ENCODE data around the gene TBC1D1. TPM values are rescaled to one million over a fixed set of nuclear protein-coding genes. Genes with fewer than 3 reads are reported as not detected.

TBC1D1 gene
- total RNA-seq, 1 experiment from 2014 or later: 97.1 TPM

- no peak for DNase-seq (ENCODE audit: low read depth in 1 of 2, low spot score in 2 of 2)
- H3K4me1 ChIP-seq (replicated peaks): 0 out of 2 replicates have a peak, but pooled peaks cover 5% of the 10 kb centered on the region
Measured at GRCh38 chr4:37924946-37925345, 34.1 kb downstream of the TBC1D1 start.

GRCh38 chr4:37927434-37927833 lies 36.5 kb downstream of the TBC1D1 start:
- Histone ChIP-seq H3K27me3 (replicated peaks) (no peaks in the 10 kb centered on the region), H3K4me1 (replicated peaks) (0 out of 2 replicates have a peak, but pooled peaks cover 5% of the 10 kb centered on the region), H3K4me3 (no peak overlapping the region), H3K36me3 (no peaks in the 10 kb centered on the region), H3K27ac (no peak overlapping the region), H3K9me3 (replicated peaks) (no peaks in the 10 kb centered on the region)
- no peak for DNase-seq (ENCODE audit: low read depth in 1 of 2, low spot score in 2 of 2)

More at GRCh38 chr4:37924946-37925345, 34.1 kb downstream of the TBC1D1 start:
- no peak overlapping the region for H3K4me3 ChIP-seq
- no peak overlapping the region for H3K27ac ChIP-seq
- no peaks in the 10 kb centered on the region for H3K9me3 ChIP-seq (replicated peaks)
- no peaks in the 10 kb centered on the region for H3K36me3 ChIP-seq
- no peaks in the 10 kb centered on the region for H3K27me3 ChIP-seq (replicated peaks)

- H3K27me3 ChIP-seq (replicated peaks): no peaks in the 10 kb centered on the region
- H3K9me3 ChIP-seq (replicated peaks): no peaks in the 10 kb centered on the region
- H3K36me3 ChIP-seq: no peaks in the 10 kb centered on the region
- DNase-seq (ENCODE audit: low read depth in 1 of 2, low spot score in 2 of 2): peak in 1 of 2 experiments; percentile 12
- H3K4me1 ChIP-seq (replicated peaks): 0 out of 2 replicates have a peak, but pooled peaks cover 5% of the 10 kb centered on the region
- H3K27ac ChIP-seq: no peak overlapping the region
- no peak overlapping the region for H3K4me3 ChIP-seq
Measured at GRCh38 chr4:37928426-37929416, 37.8 kb downstream of the TBC1D1 start.

- Histone ChIP-seq H3K36me3 (no peaks in the 10 kb centered on the region), H3K4me3 (no peak overlapping the region), H3K4me1 (replicated peaks) (0 out of 2 replicates have a peak, but pooled peaks cover 1% of the 10 kb centered on the region), H3K9me3 (replicated peaks) (no peaks in the 10 kb centered on the region), H3K27me3 (replicated peaks) (no peaks in the 10 kb centered on the region), H3K27ac (no peak overlapping the region)
- no peak for DNase-seq (ENCODE audit: low read depth in 1 of 2, low spot score in 2 of 2)
Measured at GRCh38 chr4:37934096-37934495, 43.2 kb downstream of the TBC1D1 start.

GRCh38 chr4:37934609-37935008 lies 43.7 kb downstream of the TBC1D1 start:
- no peaks in the 10 kb centered on the region for H3K27me3 ChIP-seq (replicated peaks)
- no peaks in the 10 kb centered on the region for H3K4me1 ChIP-seq (replicated peaks)
- no peak for DNase-seq (ENCODE audit: low read depth in 1 of 2, low spot score in 2 of 2)
- no peaks in the 10 kb centered on the region for H3K9me3 ChIP-seq (replicated peaks)
- H3K36me3 ChIP-seq: no peaks in the 10 kb centered on the region
- H3K27ac ChIP-seq: no peak overlapping the region
- H3K4me3 ChIP-seq: no peak overlapping the region

GRCh38 chr4:37935026-37935425 lies 44.1 kb downstream of the TBC1D1 start:
- no peak overlapping the region for H3K27ac ChIP-seq
- H3K27me3 ChIP-seq (replicated peaks): no peaks in the 10 kb centered on the region

GRCh38 chr4:37936889-37937498 lies 46.1 kb downstream of the TBC1D1 start:
- no peak for DNase-seq (ENCODE audit: low read depth in 1 of 2, low spot score in 2 of 2)
- no peaks in the 10 kb centered on the region for H3K9me3 ChIP-seq (replicated peaks)
- no peaks in the 10 kb centered on the region for H3K36me3 ChIP-seq
- no peak overlapping the region for H3K27ac ChIP-seq
- no peaks in the 10 kb centered on the region for H3K4me1 ChIP-seq (replicated peaks)
- H3K4me3 ChIP-seq: no peak overlapping the region
- H3K27me3 ChIP-seq (replicated peaks): no peaks in the 10 kb centered on the region

More at GRCh38 chr4:37935026-37935425, 44.1 kb downstream of the TBC1D1 start:
- no peaks in the 10 kb centered on the region for H3K36me3 ChIP-seq
- H3K4me1 ChIP-seq (replicated peaks): no peaks in the 10 kb centered on the region
- no peak for DNase-seq (ENCODE audit: low read depth in 1 of 2, low spot score in 2 of 2)
- no peak overlapping the region for H3K4me3 ChIP-seq
- H3K9me3 ChIP-seq (replicated peaks): no peaks in the 10 kb centered on the region

- H3K27me3 ChIP-seq (replicated peaks): no peaks in the 10 kb centered on the region
- H3K36me3 ChIP-seq: no peaks in the 10 kb centered on the region
- no peak overlapping the region for H3K4me3 ChIP-seq
- no peaks in the 10 kb centered on the region for H3K9me3 ChIP-seq (replicated peaks)
- DNase-seq (ENCODE audit: low read depth in 1 of 2, low spot score in 2 of 2): no peak
- no peak overlapping the region for H3K27ac ChIP-seq
- no peaks in the 10 kb centered on the region for H3K4me1 ChIP-seq (replicated peaks)
Measured at GRCh38 chr4:37938208-37938607, 47.3 kb downstream of the TBC1D1 start.

- H3K36me3 ChIP-seq: no peaks in the 10 kb centered on the region
- H3K27ac ChIP-seq: no peak overlapping the region
- H3K4me1 ChIP-seq (replicated peaks): no peaks in the 10 kb centered on the region
- H3K4me3 ChIP-seq: no peak overlapping the region
- H3K9me3 ChIP-seq (replicated peaks): no peaks in the 10 kb centered on the region
- H3K27me3 ChIP-seq (replicated peaks): no peaks in the 10 kb centered on the region
- DNase-seq (ENCODE audit: low read depth in 1 of 2, low spot score in 2 of 2): no peak
Measured at GRCh38 chr4:37946503-37947179, 55.8 kb downstream of the TBC1D1 start.

GRCh38 chr4:37948542-37948941 lies 57.7 kb downstream of the TBC1D1 start:
- Histone ChIP-seq H3K4me1 (replicated peaks) (peaks cover under 1% of the 10 kb centered on the region), H3K4me3 (no peak overlapping the region), H3K27me3 (replicated peaks) (no peaks in the 10 kb centered on the region), H3K27ac (no peak overlapping the region), H3K36me3 (no peaks in the 10 kb centered on the region), H3K9me3 (replicated peaks) (no peaks in the 10 kb centered on the region)
- DNase-seq (ENCODE audit: low read depth in 1 of 2, low spot score in 2 of 2): no peak

GRCh38 chr4:37949636-37950426 lies 58.9 kb downstream of the TBC1D1 start:
- no peaks in the 10 kb centered on the region for H3K27me3 ChIP-seq (replicated peaks)
- H3K4me1 ChIP-seq (replicated peaks): peaks cover 5% of the 10 kb centered on the region
- H3K9me3 ChIP-seq (replicated peaks): no peaks in the 10 kb centered on the region

GRCh38 chr4:37951461-37952352 lies 60.8 kb downstream of the TBC1D1 start:
- Histone ChIP-seq H3K4me3 (no peak overlapping the region), H3K27ac (no peak overlapping the region), H3K4me1 (replicated peaks) (peaks cover 5% of the 10 kb centered on the region), H3K27me3 (replicated peaks) (no peaks in the 10 kb centered on the region), H3K36me3 (no peaks in the 10 kb centered on the region), H3K9me3 (replicated peaks) (no peaks in the 10 kb centered on the region)
- DNase-seq (ENCODE audit: low read depth in 1 of 2, low spot score in 2 of 2): no peak

More at GRCh38 chr4:37949636-37950426, 58.9 kb downstream of the TBC1D1 start:
- Histone ChIP-seq H3K36me3 (no peaks in the 10 kb centered on the region), H3K27ac (no peak overlapping the region), H3K4me3 (no peak overlapping the region)
- no peak for DNase-seq (ENCODE audit: low read depth in 1 of 2, low spot score in 2 of 2)

All from SJSA1 (cell line).